GM20000 (cell line): ENCODE measurements around the gene RASA3.

ENCODE experiments used
- DNase-seq: peaks from one replicate; pipeline ENCODE4 v3.0.0; 2012; ENCODE audit warnings: low spot score
- CTCF ChIP-seq: IDR thresholded peaks from 2 replicates; pipeline ENCODE4 v1.5.1; 2012; ENCODE audit warnings: mild to moderate bottlenecking, control low read depth; ENCODE audit errors: extremely low read depth, missing control alignments

The RASA3 gene

GRCh38 chr13:113963376-113963775, 169.0 kb downstream of the RASA3 start:
- DNase-seq, result no peak
- no peak for TF ChIP-seq CTCF

- no peak for TF ChIP-seq CTCF
- DNase-seq, result no peak
These were observed 169.4 kb downstream of the RASA3 start for GRCh38 chr13:113962975-113963374.

- DNase-seq, result no peak
- TF ChIP-seq CTCF, result no peak
These were observed 170.0 kb downstream of the RASA3 start for GRCh38 chr13:113962386-113962785.

GRCh38 chr13:113960276-113960948, 172.0 kb downstream of the RASA3 start:
- DNase-seq, result no peak
- no peak for TF ChIP-seq CTCF

- no peak for DNase-seq
- no peak for TF ChIP-seq CTCF
These were observed 173.2 kb downstream of the RASA3 start for GRCh38 chr13:113959198-113959597.

- DNase-seq, result no peak
- TF ChIP-seq CTCF, result no peak
These were observed 174.1 kb downstream of the RASA3 start for GRCh38 chr13:113958373-113958772.

GRCh38 chr13:113956571-113956970, 175.9 kb downstream of the RASA3 start:
- no peak for TF ChIP-seq CTCF
- DNase-seq, result no peak
